MM.1S (cell line): Measurements from ENCODE around the gene LIFR.

ENCODE experiments used
- EZH2 ChIP-seq: fragments of 300-600 bp; sonication (generic); optimal IDR thresholded peaks from 2 replicates; pipeline ENCODE3; 2017; ENCODE audit warnings: low read depth, mild to moderate bottlenecking, antibody characterized with exemption, low read length, mixed read lengths
- EZH2phosphoT487 ChIP-seq: fragments of 300-600 bp; sonication (generic); IDR thresholded peaks from 2 replicates; pipeline ENCODE4 v1.6.1; 2018; ENCODE audit warnings: antibody characterized with exemption, low read length
- TF ChIP-seq, protein P1 (sequence below): fragments of 300-600 bp; sonication (generic); IDR thresholded peaks from 2 replicates; pipeline ENCODE4 v1.5.1; 2016; ENCODE audit warnings: antibody characterized with exemption, low read length, mixed read lengths

DNA sequence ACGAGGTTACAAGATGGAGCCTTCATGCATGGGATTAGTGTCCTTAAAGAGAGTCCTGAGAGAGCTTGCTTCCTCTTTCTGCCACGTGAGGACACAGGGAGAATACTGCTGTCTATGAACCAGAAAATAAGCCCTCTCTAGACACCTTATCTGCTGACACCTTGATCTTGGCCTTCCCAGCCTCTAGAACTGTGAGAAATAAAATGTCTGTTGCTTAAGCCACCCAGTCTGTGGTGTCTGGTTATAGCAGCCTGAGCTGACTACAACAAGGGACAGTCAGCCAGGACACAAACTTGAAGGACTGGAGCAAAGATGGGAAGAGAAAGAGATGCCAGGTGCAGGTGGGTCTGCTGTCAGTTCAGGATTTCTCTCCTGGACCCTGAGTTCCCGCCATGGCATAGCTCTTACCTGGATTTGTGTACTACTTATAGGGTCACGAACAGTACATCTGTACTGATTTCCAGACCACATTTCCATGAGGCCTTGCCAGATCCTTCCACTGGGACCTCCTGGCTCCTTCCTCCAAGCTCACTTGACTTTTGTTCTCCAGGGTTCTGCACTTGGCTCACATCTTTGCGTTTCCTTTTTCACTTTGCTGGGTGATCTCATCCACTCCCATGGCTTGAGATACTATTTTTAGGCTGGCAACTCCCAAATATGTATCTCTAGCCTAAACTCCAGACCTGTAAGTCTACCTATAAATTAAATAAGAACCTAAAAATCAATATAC lies 44.9 kb upstream of the LIFR start:
- TF ChIP-seq, protein P1, sequence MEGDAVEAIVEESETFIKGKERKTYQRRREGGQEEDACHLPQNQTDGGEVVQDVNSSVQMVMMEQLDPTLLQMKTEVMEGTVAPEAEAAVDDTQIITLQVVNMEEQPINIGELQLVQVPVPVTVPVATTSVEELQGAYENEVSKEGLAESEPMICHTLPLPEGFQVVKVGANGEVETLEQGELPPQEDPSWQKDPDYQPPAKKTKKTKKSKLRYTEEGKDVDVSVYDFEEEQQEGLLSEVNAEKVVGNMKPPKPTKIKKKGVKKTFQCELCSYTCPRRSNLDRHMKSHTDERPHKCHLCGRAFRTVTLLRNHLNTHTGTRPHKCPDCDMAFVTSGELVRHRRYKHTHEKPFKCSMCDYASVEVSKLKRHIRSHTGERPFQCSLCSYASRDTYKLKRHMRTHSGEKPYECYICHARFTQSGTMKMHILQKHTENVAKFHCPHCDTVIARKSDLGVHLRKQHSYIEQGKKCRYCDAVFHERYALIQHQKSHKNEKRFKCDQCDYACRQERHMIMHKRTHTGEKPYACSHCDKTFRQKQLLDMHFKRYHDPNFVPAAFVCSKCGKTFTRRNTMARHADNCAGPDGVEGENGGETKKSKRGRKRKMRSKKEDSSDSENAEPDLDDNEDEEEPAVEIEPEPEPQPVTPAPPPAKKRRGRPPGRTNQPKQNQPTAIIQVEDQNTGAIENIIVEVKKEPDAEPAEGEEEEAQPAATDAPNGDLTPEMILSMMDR = no peak
- TF ChIP-seq EZH2 (no peak), EZH2phosphoT487 (no peak)
